ENCODE measurements around the gene C10orf71. TPM values are rescaled to one million over a fixed set of nuclear protein-coding genes. Genes with fewer than 3 reads are reported as not detected.

C10orf71 gene
- total and polyA plus RNA-seq, 2 of the 8 experiments (the other 6 are each of a cell fraction or from before 2014, with no cell fraction given), result not detected

DNA sequence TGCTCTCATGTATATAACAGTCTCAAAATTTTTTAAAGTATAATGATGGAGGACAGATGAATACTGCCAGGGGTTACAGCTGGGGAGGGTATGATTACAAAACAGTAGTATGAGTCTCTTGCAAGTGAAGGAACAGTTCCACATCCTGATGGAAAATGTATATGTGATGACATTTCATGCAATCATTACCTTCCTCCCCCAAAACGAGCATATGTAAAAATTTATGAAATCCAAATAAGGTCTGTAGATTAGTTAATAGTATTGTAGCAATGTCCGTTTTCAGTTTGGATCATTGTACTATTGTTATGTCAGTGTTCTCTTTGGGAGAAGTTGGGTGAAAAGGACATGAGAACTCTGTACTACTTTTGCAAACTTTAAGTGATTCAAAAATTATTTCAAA lies 58.9 kb downstream of the C10orf71 start:
- Histone ChIP-seq H3K4me1 (replicated peaks in 1 of 4; ENCODE audit: control insufficient read depth in 3 of 4, insufficient read depth in 4 of 4, low read length in 3 of 4) (peaks cover 0 to 10% (median 7%) of the 10 kb centered on the region in 4 experiments; a peak in 5 of 7 replicates), H2AFZ (ENCODE audit: low read length) (no peak overlapping the region), H3K14ac (ENCODE audit: insufficient read length) (no peak overlapping the region), H3K4ac (replicated peaks; ENCODE audit: insufficient read length, low read depth, low read length) (no peak overlapping the region), H4K5ac (ENCODE audit: insufficient read length, low read depth, low read length) (no peak overlapping the region), H4K20me1 (replicated peaks in 1 of 2; ENCODE audit: control insufficient read depth in 1 of 2, insufficient read depth in 2 of 2, low read length in 2 of 2) (no peaks in the 10 kb centered on the region), H2BK12ac (ENCODE audit: low read depth, low read length) (no peak overlapping the region), H3K36me3 (ENCODE audit: control insufficient read depth in 2 of 4, insufficient read depth in 4 of 4, low read length in 3 of 4) (no peaks in the 10 kb centered on the region), H2AK5ac (ENCODE audit: low read depth, low read length) (no peak overlapping the region), H3K27me3 (replicated peaks in 1 of 4; ENCODE audit: control insufficient read depth in 3 of 4, extremely low read depth in 1 of 4, insufficient read depth in 3 of 4, low read length in 3 of 4) (no peaks in the 10 kb centered on the region), H3K27ac (ENCODE audit: low read depth, low read length) (no peak overlapping the region), H3K79me1 (ENCODE audit: low read depth, low read length) (no peaks in the 10 kb centered on the region), H2BK20ac (ENCODE audit: low read length) (no peak overlapping the region), H3K79me2 (ENCODE audit: control insufficient read depth in 1 of 2, insufficient read depth in 2 of 2, low read length in 2 of 2) (no peaks in the 10 kb centered on the region), H3K4me3 (ENCODE audit: extremely low read depth in 1 of 4, insufficient read depth in 2 of 4, low read depth in 3 of 4, low read length in 4 of 4) (no peak overlapping the region), H3K4me2 (ENCODE audit: insufficient read depth in 1 of 2, low read depth in 2 of 2, low read length in 2 of 2) (no peak overlapping the region), H2BK5ac (ENCODE audit: low read depth, low read length) (no peak overlapping the region), H3K23ac (ENCODE audit: insufficient read length) (no peak overlapping the region), H4K91ac (replicated peaks; ENCODE audit: insufficient read length, low read length) (no peak overlapping the region), H4K8ac (ENCODE audit: extremely low read depth, insufficient read depth, low read length) (no peak overlapping the region), H2BK120ac (replicated peaks; ENCODE audit: low read depth, low read length) (no peak overlapping the region), H3K56ac (replicated peaks; ENCODE audit: insufficient read length, low read depth, low read length) (no peak overlapping the region), H2BK15ac (ENCODE audit: low read length) (no peak overlapping the region), H3K9ac (replicated peaks in 1 of 4; ENCODE audit: extremely low read depth in 1 of 4, low read depth in 3 of 4, low read length in 3 of 4) (no peak overlapping the region), H3K9me3 (ENCODE audit: insufficient read depth in 2 of 2, low read depth in 1 of 2, low read length in 1 of 2) (no peaks in the 10 kb centered on the region), H3K18ac (ENCODE audit: extremely low read depth, low read length) (no peak overlapping the region), H3K23me2 (ENCODE audit: low read depth, low read length) (no peaks in the 10 kb centered on the region)
- CTCF ChIA-PET (ENCODE audit: partially characterized antibody), result interaction anchor here (1.3 kb wide), 1 partner anchor 26 kb away, joined by 3 read pairs; no protein-coding TSS in a partner anchor
- TF ChIP-seq RNF2 (IDR thresholded peaks at IDR 0.05; ENCODE audit: borderline replicate concordance, low read depth, low read length, missing control alignments, poor library complexity, severe bottlenecking) (no peak), JUN (IDR thresholded peaks at IDR 0.05; ENCODE audit: low read depth, low read length) (no peak), KDM5A (IDR thresholded peaks at IDR 0.05; ENCODE audit: low read length) (no peak), GABPA (IDR thresholded peaks at IDR 0.05; ENCODE audit: borderline replicate concordance, insufficient read depth, low read length) (no peak), ZNF274 (IDR thresholded peaks at IDR 0.05; ENCODE audit: borderline replicate concordance, extremely low read depth, low read length) (no peak), SP4 (IDR thresholded peaks at IDR 0.05; ENCODE audit: low read length) (no peak), SIN3A (conservative IDR thresholded peaks at IDR 0.05 in 1 of 2, IDR thresholded peaks at IDR 0.05 in 1 of 2; ENCODE audit: low read depth in 1 of 2, low read length in 2 of 2) (no peak), TBP (IDR thresholded peaks at IDR 0.05; ENCODE audit: low read depth, low read length) (no peak), BCL11A (IDR thresholded peaks at IDR 0.05; ENCODE audit: low read depth in 2 of 2, low read length in 2 of 2) (no peak), RBBP5 (IDR thresholded peaks at IDR 0.05; ENCODE audit: borderline replicate concordance, low read depth, low read length) (no peak)
- WGBS, 2 experiments (ENCODE audit: extremely low coverage in 1 of 2, insufficient coverage in 1 of 2, insufficient read length in 1 of 2, insufficient replicate concordance in 2 of 2, low coverage in 1 of 2, low lambda C conversion rate in 2 of 2, missing lambda C conversion rate in 1 of 2), result 89% methylated on average over 2 of the region's 2 CpGs; no CpG with 5 or more reads in 1 of the 2 experiments
- DNase-seq (ENCODE audit: low read depth in 1 of 2, low spot score in 2 of 2) (no peak), FAIRE-seq (no peak)
- POLR2A ChIA-PET (ENCODE audit: partially characterized antibody), result no interaction called here
